Peyer's patch (tissue), 4 donors: Measurements from ENCODE around the gene KRT71.

Source experiments
- POLR2A ChIP-seq, 2 donors: fragments of 450-650 bp; IDR thresholded peaks; one replicate each; pipeline ENCODE4 v1.5.1; 2017; ENCODE audit warnings: antibody characterized with exemption in 2 of 2, mild to moderate bottlenecking in 2 of 2, moderate library complexity in 2 of 2
- TF ChIP-seq, protein P1 (sequence below), 6 experiments: fragments of 450-650 bp in 4 of 6; fragments of 200-600 bp in 2 of 6; sonication (generic) in 1 of 6; IDR thresholded peaks; one replicate each; pipeline ENCODE4 v1.5.1; 2017 to 2019; ENCODE audit warnings: antibody characterized with exemption in 6 of 6, mild to moderate bottlenecking in 3 of 6, moderate library complexity in 1 of 6

DNA sequence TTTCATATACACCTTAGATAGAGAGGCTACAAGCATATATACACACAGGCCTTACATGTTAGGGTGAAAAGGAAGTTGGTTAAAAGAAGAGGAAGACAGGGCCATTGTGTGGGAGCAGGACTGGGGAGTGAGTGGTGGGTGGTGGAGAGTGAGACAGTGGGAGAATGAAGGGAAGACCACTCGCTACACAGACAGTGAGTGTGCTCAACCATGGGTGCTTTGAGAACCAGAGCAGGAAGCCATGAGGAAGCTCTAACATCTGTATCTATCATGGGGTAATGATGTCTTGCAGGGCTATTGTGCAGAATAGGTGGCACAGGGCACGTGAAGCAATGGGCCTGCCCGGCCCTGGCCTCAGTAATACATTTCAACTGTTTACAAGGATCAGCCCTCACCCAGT is 32.1 kb upstream of the KRT71 start:
- TF ChIP-seq POLR2A (IDR thresholded peaks at IDR 0.05) = no peak
- TF ChIP-seq, protein P1, sequence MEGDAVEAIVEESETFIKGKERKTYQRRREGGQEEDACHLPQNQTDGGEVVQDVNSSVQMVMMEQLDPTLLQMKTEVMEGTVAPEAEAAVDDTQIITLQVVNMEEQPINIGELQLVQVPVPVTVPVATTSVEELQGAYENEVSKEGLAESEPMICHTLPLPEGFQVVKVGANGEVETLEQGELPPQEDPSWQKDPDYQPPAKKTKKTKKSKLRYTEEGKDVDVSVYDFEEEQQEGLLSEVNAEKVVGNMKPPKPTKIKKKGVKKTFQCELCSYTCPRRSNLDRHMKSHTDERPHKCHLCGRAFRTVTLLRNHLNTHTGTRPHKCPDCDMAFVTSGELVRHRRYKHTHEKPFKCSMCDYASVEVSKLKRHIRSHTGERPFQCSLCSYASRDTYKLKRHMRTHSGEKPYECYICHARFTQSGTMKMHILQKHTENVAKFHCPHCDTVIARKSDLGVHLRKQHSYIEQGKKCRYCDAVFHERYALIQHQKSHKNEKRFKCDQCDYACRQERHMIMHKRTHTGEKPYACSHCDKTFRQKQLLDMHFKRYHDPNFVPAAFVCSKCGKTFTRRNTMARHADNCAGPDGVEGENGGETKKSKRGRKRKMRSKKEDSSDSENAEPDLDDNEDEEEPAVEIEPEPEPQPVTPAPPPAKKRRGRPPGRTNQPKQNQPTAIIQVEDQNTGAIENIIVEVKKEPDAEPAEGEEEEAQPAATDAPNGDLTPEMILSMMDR (IDR thresholded peaks at IDR 0.05) = no peak
